GM12801 (cell line): ENCODE data around the gene NYAP2.

Experiments
- CTCF ChIP-seq: IDR thresholded peaks from one replicate; pipeline ENCODE4 v1.5.1; 2011; ENCODE audit warnings: control low read depth; ENCODE audit not compliant: insufficient read length; ENCODE audit errors: extremely low read depth

Gene NYAP2

GRCh38 chr2:225531559-225531958 is 132.0 kb downstream of the NYAP2 start:
- no peak for TF ChIP-seq CTCF

DNA sequence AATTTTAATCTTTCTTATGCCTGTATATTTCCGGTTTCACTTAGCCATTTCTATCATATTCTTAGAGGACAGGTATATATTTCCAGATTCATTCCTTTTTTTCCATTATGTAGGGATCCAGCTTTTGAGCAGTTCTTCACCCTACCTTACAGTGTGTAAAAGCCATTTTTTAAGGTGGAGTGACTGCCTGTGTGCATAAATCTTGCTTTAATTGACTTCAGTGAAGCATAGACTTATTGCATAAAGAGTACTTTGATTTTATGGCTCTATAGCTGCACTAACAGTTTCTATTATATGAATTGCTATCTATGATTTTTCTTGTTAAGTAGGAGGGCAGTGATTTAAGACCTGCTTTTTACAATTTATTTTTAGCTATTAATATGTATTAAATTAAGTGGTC is 132.6 kb downstream of the NYAP2 start:
- TF ChIP-seq CTCF, result no peak

GRCh38 chr2:225534037-225534436 is 134.5 kb downstream of the NYAP2 start:
- TF ChIP-seq CTCF, result no peak

DNA sequence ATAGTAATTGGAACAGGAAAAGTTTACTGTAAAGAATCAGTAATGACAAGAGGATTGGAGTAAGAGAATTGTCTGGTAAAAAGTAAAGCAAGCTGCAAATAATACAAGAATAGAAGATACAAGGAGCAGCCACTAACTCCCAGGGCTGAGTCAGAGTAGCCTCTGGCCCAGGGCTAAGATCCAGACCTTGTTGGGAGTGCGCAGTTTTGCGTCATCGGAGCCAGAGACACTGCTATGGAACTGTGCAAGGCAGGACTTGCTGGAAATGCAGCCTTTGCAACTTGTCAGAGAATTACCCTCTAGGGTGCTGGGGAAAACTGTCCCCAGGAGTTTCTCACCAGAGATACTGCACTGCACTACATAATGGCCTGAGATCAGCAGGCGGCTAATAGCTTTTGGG is 135.2 kb downstream of the NYAP2 start:
- no peak for TF ChIP-seq CTCF

DNA sequence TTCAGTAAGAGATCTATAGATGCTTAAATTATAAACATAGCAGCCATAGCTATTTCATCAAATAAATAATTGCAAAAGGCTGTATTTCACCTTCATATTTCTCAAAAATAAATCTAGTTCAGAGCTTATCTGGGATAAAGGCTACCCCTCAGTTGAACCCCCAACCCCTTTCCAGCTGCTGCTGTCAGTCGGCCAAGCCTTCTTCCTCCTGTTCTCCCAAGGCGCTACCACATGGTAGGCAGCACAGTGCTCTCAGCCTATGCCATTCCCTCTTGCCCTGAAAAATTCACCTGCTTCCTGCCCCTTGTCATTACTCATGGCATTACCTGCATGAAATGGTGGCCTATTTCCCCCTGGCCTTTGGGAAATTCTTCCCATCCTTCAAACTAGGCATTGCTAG is 136.5 kb downstream of the NYAP2 start:
- no peak for TF ChIP-seq CTCF

DNA sequence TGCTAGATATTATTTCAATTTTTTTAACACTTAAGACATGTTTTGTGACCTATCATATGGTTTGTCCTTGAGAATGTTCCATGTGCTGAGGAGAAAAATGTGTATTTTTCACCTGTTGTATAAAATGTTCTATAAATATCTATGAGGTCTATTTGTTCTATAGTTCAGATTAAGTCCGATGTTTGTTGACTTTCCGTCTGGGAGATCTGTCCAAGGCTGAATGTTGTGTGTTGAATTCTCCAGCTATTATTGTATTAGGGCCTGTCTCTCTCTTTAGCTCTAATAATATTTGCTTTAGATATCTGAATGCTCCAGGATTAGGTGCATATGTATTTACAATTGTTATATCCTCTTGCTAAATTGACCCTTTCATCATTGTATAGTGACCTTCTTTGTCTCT is 144.1 kb downstream of the NYAP2 start:
- no peak for TF ChIP-seq CTCF

DNA sequence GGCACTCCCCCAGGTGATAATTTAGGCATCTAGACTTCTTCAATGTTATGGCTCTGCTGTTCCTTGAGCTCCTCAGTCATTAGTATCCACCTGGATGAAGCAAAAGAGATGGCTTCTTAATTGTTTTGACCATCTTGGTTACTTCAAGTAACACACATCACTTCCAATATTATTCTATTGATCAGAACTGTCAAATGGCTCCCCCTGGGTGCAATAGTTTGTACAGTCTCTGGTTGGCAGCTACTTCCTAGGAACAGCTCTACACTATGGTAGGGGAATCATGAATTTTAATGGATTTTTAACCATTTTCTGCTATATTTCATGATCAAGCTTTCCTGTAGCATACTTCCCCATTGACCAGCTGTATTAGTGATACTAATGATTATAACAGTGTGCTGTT is 157.0 kb downstream of the NYAP2 start:
- TF ChIP-seq CTCF, result no peak
